Measurements from ENCODE around the gene EVX2. TPM values are rescaled to one million over a fixed set of nuclear protein-coding genes. Genes with fewer than 3 reads are reported as not detected.

EVX2 gene
- total RNA-seq, 1 experiment from 2014 or later, result not detected

GRCh38 chr2:176071330-176072291 is 12.2 kb downstream of the EVX2 start:
- Mint-ChIP-seq H3K27me3 (ENCODE audit: insufficient read depth, unreplicated experiment) (peaks cover 60% of the 10 kb centered on the region), H3K4me3 (ENCODE audit: unreplicated experiment) (no peak overlapping the region), H3K9me3 (ENCODE audit: unreplicated experiment) (no peaks in the 10 kb centered on the region), H3K4me1 (ENCODE audit: insufficient read depth, unreplicated experiment) (no peaks in the 10 kb centered on the region), H3K27ac (ENCODE audit: low read depth, unreplicated experiment) (no peak overlapping the region), H3K36me3 (ENCODE audit: insufficient read depth, unreplicated experiment) (no peaks in the 10 kb centered on the region)
- no peak for DNase-seq (ENCODE audit: unreplicated experiment)
- ChIA-PET POLR2A (no interaction called here), CTCF (interaction anchor here (0.5 to 2.9 kb wide), 5 partner anchors 14 to 762 kb away, joined by 3 to 8 read pairs (median 3); no protein-coding TSS in a partner anchor)
- BruUV-seq (replicated peaks), result no TSS peak
- no peak for TF ChIP-seq CTCF (IDR thresholded peaks at IDR 0.05; ENCODE audit: unreplicated experiment)
- intact Hi-C loops (cut with micrococcal nuclease), result no loop called here

- CTCF ChIA-PET, result no interaction called here
- no TSS peak for BruUV-seq (replicated peaks)
These were observed 15.3 kb downstream of the EVX2 start for GRCh38 chr2:176068419-176068832.

GRCh38 chr2:176067589-176068418 is 16.0 kb downstream of the EVX2 start:
- ChIA-PET POLR2A (no interaction called here), CTCF (no interaction called here)
- no peak overlapping the region for H3K4me3 Mint-ChIP-seq (ENCODE audit: unreplicated experiment)
- H3K36me3 Mint-ChIP-seq (ENCODE audit: insufficient read depth, unreplicated experiment), result no peaks in the 10 kb centered on the region
- intact Hi-C loops (cut with micrococcal nuclease), result no loop called here
- H3K27ac Mint-ChIP-seq (ENCODE audit: low read depth, unreplicated experiment), result no peak overlapping the region
- no TSS peak for BruUV-seq (replicated peaks)
- TF ChIP-seq CTCF (IDR thresholded peaks at IDR 0.05; ENCODE audit: unreplicated experiment), result no peak
- no peaks in the 10 kb centered on the region for H3K9me3 Mint-ChIP-seq (ENCODE audit: unreplicated experiment)
- no peaks in the 10 kb centered on the region for H3K4me1 Mint-ChIP-seq (ENCODE audit: insufficient read depth, unreplicated experiment)
- DNase-seq (ENCODE audit: unreplicated experiment), result no peak
- H3K27me3 Mint-ChIP-seq (ENCODE audit: insufficient read depth, unreplicated experiment), result peaks cover 46% of the 10 kb centered on the region

More at GRCh38 chr2:176068419-176068832, 15.3 kb downstream of the EVX2 start:
- Mint-ChIP-seq H3K9me3 (ENCODE audit: unreplicated experiment) (no peaks in the 10 kb centered on the region), H3K4me3 (ENCODE audit: unreplicated experiment) (no peak overlapping the region), H3K36me3 (ENCODE audit: insufficient read depth, unreplicated experiment) (no peaks in the 10 kb centered on the region), H3K27ac (ENCODE audit: low read depth, unreplicated experiment) (no peak overlapping the region), H3K4me1 (ENCODE audit: insufficient read depth, unreplicated experiment) (no peaks in the 10 kb centered on the region), H3K27me3 (ENCODE audit: insufficient read depth, unreplicated experiment) (peaks cover 46% of the 10 kb centered on the region)
- no peak for DNase-seq (ENCODE audit: unreplicated experiment)
- POLR2A ChIA-PET, result interaction anchor here (0.6 kb wide), 1 partner anchor 462 kb away, joined by 3 read pairs; no protein-coding TSS in a partner anchor
- TF ChIP-seq CTCF (IDR thresholded peaks at IDR 0.05; ENCODE audit: unreplicated experiment), result no peak
- intact Hi-C loops (cut with micrococcal nuclease), result no loop called here
